Hepatocyte (in vitro differentiated cells): Measurements from ENCODE around the gene B3GAT3.
"Not testable (repeated sequence)": the region's sequence is repeated elsewhere in the genome, so short reads cannot be mapped to it uniquely, and the experiment has no call there.

Source experiments
- EZH2 ChIP-seq: fragments of 200-600 bp; sonication (generic); IDR thresholded peaks from 2 replicates; pipeline ENCODE4 v1.6.1; 2016; ENCODE audit warnings: antibody characterized with exemption, mild to moderate bottlenecking, borderline replicate concordance
- TF ChIP-seq, protein P1 (sequence below): fragments of 200-600 bp; sonication (generic); IDR thresholded peaks from 2 replicates; pipeline ENCODE4 v1.5.1; 2016; ENCODE audit warnings: antibody characterized with exemption, mild to moderate bottlenecking; ENCODE audit not compliant: poor library complexity

DNA sequence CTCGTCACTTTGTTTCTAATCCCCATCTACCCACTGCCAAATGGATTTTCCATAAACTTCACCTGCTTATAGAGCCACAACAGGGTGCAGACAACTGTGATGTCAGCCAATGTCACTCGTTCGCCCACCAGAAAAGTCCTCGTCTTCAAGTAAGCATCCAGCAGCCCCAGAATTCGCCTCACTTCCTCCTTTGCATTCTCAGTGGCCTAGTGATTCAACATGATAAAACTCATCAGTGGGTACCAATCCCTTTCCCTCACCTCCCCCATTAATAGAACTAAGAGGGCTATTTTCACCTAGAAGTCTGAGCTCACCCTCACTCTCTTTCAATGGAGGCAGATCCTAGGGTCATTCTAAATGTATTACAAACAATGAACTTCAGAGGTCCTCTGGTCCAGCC lies 50.9 kb downstream of the B3GAT3 start:
- TF ChIP-seq, protein P1, sequence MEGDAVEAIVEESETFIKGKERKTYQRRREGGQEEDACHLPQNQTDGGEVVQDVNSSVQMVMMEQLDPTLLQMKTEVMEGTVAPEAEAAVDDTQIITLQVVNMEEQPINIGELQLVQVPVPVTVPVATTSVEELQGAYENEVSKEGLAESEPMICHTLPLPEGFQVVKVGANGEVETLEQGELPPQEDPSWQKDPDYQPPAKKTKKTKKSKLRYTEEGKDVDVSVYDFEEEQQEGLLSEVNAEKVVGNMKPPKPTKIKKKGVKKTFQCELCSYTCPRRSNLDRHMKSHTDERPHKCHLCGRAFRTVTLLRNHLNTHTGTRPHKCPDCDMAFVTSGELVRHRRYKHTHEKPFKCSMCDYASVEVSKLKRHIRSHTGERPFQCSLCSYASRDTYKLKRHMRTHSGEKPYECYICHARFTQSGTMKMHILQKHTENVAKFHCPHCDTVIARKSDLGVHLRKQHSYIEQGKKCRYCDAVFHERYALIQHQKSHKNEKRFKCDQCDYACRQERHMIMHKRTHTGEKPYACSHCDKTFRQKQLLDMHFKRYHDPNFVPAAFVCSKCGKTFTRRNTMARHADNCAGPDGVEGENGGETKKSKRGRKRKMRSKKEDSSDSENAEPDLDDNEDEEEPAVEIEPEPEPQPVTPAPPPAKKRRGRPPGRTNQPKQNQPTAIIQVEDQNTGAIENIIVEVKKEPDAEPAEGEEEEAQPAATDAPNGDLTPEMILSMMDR = not testable (repeated sequence)
- not testable (repeated sequence) for TF ChIP-seq EZH2
